KG1 (cell line): ENCODE results near the gene RGS7BP.
"Not testable (repeated sequence)": the region's sequence is repeated elsewhere in the genome, so short reads cannot be mapped to it uniquely, and the experiment has no call there.

Experiments
- DNase-seq: peaks from one replicate; lab custom pipeline; 2025; lab: John Stamatoyannopoulos, UW

The RGS7BP gene

GRCh38 chr5:64558641-64559040 lies 52.8 kb downstream of the RGS7BP start:
- DNase-seq = not testable (repeated sequence)

DNA sequence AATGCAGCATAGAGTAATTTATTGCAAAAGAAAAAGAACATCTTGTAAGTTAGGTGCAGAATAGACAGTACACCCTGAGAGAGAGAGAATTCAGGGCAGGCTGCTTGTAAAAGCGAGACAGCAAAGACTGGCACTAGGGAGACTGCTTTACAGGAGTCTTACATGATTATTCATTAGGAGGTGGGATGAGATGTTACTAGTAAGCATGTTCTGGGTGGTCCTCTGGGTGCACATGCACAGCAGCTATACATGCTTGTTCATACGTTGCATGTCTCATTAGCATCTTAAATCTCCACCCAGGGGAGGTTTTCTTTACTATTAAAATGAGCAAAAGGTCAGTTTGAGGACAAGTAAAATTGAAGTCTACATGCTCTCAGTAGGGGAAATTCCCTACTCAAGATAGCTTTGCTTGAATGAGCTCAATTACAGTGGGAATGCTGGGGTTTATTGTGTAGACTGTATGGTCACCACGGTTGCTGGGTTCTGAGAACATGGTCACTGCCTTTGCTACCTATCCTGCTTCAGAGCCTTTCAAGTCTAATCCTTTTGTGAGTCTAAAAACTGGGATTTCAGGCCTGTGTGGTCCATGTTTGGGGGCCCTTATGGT lies 60.6 kb downstream of the RGS7BP start:
- DNase-seq = no peak

GRCh38 chr5:64569858-64570257 lies 64.0 kb downstream of the RGS7BP start:
- no peak for DNase-seq

- DNase-seq = no peak
These were observed 64.7 kb downstream of the RGS7BP start for GRCh38 chr5:64570395-64570996.

- no peak for DNase-seq
These were observed 69.7 kb downstream of the RGS7BP start for GRCh38 chr5:64575561-64575960.

- DNase-seq = no peak
These were observed 70.4 kb downstream of the RGS7BP start for GRCh38 chr5:64576250-64576649.

- DNase-seq = no peak
These were observed 79.8 kb downstream of the RGS7BP start for GRCh38 chr5:64585646-64586045.

DNA sequence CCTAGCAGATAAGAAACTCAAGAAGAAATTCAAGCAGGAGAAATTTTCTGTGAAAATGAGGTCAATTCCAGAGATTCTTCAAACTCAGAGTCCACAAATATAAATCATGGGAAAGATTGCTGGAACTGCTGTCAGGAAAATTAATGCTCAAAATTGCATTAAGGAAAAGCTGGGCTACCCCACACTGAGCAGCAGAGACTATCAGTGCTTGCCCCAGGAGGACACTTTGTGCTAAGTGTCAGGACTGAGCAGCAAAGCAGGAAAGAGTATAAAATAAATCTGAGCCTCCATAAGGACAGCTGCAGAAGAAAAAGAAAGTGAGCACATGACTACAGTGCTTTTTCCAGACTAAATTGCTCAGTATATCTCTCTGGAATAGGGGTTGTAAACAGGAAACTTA lies 81.6 kb downstream of the RGS7BP start:
- DNase-seq = no peak

- no peak for DNase-seq
These were observed 87.0 kb downstream of the RGS7BP start for GRCh38 chr5:64592730-64593341.

GRCh38 chr5:64594025-64594424 lies 88.2 kb downstream of the RGS7BP start:
- no peak for DNase-seq

DNA sequence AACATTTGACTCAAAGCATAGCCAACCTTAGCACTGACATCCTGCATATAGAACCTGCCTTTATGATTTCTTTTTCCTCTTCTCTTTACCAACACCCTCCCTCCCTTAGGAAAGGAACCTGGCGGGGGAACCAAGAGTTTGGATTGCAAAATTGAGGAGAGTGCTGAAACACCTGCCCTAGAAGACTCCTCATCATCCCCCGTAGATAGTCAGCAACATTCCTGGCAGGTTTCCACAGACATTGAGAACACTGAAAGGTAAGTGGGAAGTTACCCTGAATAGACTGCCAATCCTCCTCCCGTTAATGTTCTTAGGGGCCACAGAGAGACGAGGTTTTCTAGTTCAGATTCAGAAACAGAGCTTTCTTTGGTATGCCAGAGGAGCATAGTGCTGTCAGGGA lies 88.8 kb downstream of the RGS7BP start:
- no peak for DNase-seq

DNA sequence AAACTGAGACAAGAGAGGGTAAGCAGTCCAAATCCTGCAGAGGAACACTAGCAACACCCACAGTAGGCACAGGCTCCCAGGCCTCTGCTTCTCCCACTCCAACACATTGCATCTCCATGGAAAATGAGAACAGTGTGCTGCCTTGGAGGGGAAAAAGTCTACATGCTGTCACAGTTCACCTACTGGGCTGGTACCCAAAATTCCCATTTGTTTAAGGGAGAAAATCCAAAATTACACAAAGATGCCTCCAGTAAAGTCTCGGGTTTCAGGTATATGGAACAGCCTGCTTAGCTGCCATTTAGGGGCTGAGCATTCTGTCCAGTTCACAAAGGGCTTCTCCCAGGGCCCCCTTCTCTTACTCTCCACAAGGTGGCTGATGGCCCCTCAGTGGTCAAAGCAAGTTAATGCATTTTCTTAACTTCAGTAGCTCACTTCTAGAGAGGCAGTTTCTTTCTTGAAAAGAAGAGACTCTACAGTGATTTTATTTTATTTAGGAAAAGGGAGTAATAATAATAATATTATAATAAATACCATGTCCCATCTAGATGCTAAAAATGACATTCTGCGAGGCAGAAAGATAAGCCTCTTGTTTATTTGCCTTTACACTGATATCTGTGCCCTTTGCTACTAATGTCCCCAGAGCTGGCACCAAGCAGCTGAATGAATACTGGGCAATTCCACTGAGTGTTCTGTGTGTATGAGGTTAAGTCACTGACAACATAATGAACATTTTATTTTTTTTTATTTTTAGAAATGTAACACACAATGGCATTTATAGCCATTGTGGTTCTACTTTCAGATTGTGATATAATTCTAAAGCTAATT lies 89.4 kb downstream of the RGS7BP start:
- DNase-seq = no peak

GRCh38 chr5:64599226-64599625 lies 93.4 kb downstream of the RGS7BP start:
- DNase-seq = no peak

- no peak for DNase-seq
These were observed 97.9 kb downstream of the RGS7BP start for GRCh38 chr5:64603676-64604075.

GRCh38 chr5:64606926-64607325 lies 101.1 kb downstream of the RGS7BP start:
- DNase-seq = no peak

GRCh38 chr5:64612344-64612961 lies 106.6 kb downstream of the RGS7BP start:
- no peak for DNase-seq

- no peak for DNase-seq
These were observed 110.1 kb downstream of the RGS7BP start for GRCh38 chr5:64615895-64616294.

DNA sequence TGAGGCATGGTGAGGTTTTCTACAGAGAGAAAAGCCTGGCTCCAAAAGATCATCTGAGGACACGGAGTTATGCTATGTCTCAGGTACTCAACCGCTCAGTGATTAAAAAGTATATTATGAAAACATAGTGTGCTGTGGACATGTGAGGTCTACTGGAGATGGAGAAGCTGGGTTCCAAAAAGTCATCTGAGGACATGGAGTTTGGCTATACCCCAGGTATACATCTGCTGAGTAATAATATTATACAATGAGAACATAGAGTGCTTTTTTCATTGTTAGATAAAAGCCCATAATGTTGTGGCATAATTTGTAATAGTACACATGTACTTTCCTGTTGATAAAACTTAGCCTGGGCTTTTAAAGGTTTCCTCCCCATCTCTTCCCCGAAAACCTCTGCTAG lies 113.8 kb downstream of the RGS7BP start:
- no peak for DNase-seq

DNA sequence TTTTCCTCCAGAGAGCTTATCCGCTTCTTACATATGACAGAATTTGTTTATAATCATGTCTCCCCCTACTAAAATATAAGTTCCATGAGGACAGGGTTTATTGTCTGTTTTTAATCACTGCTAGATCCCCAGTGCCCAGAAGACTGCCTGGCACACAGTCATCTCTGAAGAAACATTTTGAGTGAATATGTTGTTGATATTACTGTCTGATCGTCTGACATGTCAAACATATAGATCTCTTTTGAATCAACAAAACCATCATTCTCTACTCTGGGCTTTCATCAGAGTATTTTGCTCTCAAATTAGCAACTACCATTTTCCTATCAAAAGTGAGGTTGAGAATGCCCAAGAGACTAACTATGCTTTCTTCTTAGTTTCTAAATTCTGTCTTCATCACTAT lies 117.2 kb downstream of the RGS7BP start:
- no peak for DNase-seq

GRCh38 chr5:64625678-64626077 lies 119.9 kb downstream of the RGS7BP start:
- no peak for DNase-seq

DNA sequence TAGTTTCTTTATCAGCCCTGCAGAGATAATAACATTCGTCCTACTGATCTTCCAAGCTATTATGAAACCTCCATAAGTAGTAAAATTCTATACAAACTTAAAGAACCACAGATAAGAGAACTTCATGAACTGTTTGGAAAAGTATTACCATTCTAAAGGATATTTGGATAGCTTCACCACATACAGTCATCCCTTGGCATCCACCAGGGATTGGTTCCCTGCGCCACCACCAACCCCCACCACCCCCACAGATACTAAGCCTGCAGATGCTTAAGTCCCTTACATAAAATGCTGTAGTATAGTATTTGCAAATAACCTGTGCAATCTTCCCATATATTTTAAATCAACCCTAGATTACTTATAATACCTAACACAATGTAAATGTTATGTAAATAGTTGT lies 123.1 kb downstream of the RGS7BP start:
- DNase-seq = no peak

DNA sequence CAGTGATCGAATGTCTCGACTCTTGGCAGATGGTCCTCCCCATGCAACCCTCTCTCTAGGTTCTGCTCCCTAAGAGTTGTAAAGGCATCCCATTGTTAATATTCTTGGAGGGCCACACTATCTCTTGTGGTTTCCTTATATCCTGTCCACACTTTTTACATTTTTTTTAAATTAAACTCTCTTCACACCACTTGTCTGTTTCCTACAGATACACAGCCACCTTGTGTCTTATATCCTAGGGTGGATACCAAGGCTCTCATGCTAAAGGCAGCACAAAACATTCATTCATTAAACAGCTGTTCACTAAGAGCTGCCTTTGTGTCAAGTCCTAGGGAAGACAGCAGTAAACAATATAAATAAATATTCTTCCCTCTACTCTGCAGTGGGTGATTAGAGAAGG lies 124.0 kb downstream of the RGS7BP start:
- no peak for DNase-seq
